ENCODE results near the gene TRPV3. TPM values are rescaled to one million over a fixed set of nuclear protein-coding genes. Genes with fewer than 3 reads are reported as not detected.
A peak's percentile ranks its signal among the peaks of the same experiment; 100 is the strongest.

Gene TRPV3
- total and polyA plus RNA-seq, 2 of the 8 experiments (the other 6 are each of a cell fraction or from before 2014, with no cell fraction given): 0.56 to 1.0 TPM

DNA sequence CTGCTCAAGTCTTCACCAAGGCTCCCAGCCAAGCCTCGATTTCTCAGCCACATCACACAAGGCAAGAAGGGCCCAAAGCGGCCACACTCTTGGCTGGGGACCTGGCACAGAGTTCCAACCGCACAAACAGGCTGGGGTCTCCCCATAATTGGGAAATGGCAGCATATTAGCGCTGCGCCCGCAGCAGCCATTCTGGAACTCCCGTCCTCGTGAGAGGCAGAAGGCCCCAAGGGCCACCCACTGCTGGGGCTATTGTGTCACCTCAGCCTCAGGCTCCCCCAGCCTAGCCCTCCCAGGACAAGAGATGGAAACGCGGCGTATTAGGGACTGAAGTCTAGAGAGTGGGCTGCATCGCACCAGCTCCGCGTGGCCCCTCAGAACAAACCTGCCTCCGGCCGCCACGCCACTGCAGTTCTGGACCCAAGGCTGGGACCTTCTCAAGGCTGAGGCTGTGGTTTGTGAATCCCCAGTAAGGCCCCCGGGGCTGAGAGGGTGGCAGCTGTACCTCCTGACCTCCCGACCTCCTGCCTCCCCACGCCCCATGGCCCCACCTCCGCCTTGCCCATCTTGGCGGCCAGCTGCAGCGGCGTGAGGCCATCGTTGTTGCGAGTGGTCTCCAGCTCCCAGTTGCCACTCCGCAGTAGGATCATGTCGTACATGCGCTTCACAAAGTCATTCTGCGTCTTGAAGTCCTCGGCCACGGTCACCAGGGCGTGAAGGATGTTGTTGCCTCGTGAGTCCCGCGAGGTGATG, 25.3 kb downstream of the TRPV3 start:
- H4K5ac ChIP-seq (ENCODE audit: insufficient read length, low read depth, low read length): no peak overlapping the region
- H3K9ac ChIP-seq (replicated peaks in 1 of 4; ENCODE audit: extremely low read depth in 1 of 4, low read depth in 3 of 4, low read length in 3 of 4): no peak overlapping the region
- H3K79me2 ChIP-seq (ENCODE audit: control insufficient read depth in 1 of 2, insufficient read depth in 2 of 2, low read length in 2 of 2): no peaks in the 10 kb centered on the region
- H3K27me3 ChIP-seq (replicated peaks in 1 of 4; ENCODE audit: control insufficient read depth in 3 of 4, extremely low read depth in 1 of 4, insufficient read depth in 3 of 4, low read length in 3 of 4): no peaks in the 10 kb centered on the region
- peak overlapping the region; percentile 38; the same call in 1 of the 2 replicates for H3K18ac ChIP-seq (ENCODE audit: extremely low read depth, low read length)
- no peak overlapping the region for H3K23ac ChIP-seq (ENCODE audit: insufficient read length)
- H4K20me1 ChIP-seq (replicated peaks in 1 of 2; ENCODE audit: control insufficient read depth in 1 of 2, insufficient read depth in 2 of 2, low read length in 2 of 2): no peaks in the 10 kb centered on the region
- peak overlapping the region; percentile 88 for H2BK15ac ChIP-seq (ENCODE audit: low read length)
- no peak overlapping the region for H3K56ac ChIP-seq (replicated peaks; ENCODE audit: insufficient read length, low read depth, low read length)
- H2BK5ac ChIP-seq (ENCODE audit: low read depth, low read length): no peak overlapping the region; the same call in 1 of the 2 replicates
- WGBS, 2 experiments (ENCODE audit: extremely low coverage in 1 of 2, insufficient coverage in 1 of 2, insufficient read length in 1 of 2, insufficient replicate concordance in 2 of 2, low coverage in 1 of 2, low lambda C conversion rate in 2 of 2, missing lambda C conversion rate in 1 of 2): 91% methylated on average over 33 of the region's 36 CpGs; no CpG with 5 or more reads in 1 of the 2 experiments
- no peak overlapping the region for H2AK5ac ChIP-seq (ENCODE audit: low read depth, low read length)
- H4K8ac ChIP-seq (ENCODE audit: extremely low read depth, insufficient read depth, low read length): no peak overlapping the region; the same call in 1 of the 2 replicates
- POLR2A ChIA-PET (ENCODE audit: partially characterized antibody): no interaction called here
- peak overlapping the region; percentile 87; the same call in 1 of the 2 replicates for H2BK12ac ChIP-seq (ENCODE audit: low read depth, low read length)
- no peaks in the 10 kb centered on the region for H3K9me3 ChIP-seq (ENCODE audit: insufficient read depth in 2 of 2, low read depth in 1 of 2, low read length in 1 of 2)
- H3K14ac ChIP-seq (ENCODE audit: insufficient read length): no peak overlapping the region
- no peak overlapping the region for H3K4me2 ChIP-seq (ENCODE audit: insufficient read depth in 1 of 2, low read depth in 2 of 2, low read length in 2 of 2)
- no peak overlapping the region for H3K27ac ChIP-seq (ENCODE audit: low read depth, low read length)
- DNase-seq (ENCODE audit: low read depth in 1 of 2, low spot score in 2 of 2) (no peak), FAIRE-seq (no peak)
- no peak overlapping the region for H2BK120ac ChIP-seq (replicated peaks; ENCODE audit: low read depth, low read length)
- no peaks in the 10 kb centered on the region for H3K36me3 ChIP-seq (ENCODE audit: control insufficient read depth in 2 of 4, insufficient read depth in 4 of 4, low read length in 3 of 4)
- H2BK20ac ChIP-seq (ENCODE audit: low read length): 0 out of 2 replicates have a peak overlapping the region, but pooled peaks have one; percentile 66
- H3K4me1 ChIP-seq (replicated peaks in 1 of 4; ENCODE audit: control insufficient read depth in 3 of 4, insufficient read depth in 4 of 4, low read length in 3 of 4): peaks cover 0 to 17% (median 10%) of the 10 kb centered on the region in 4 experiments; a peak in 6 of 7 replicates
- peaks cover 9% of the 10 kb centered on the region; the same call in 1 of the 2 replicates for H3K23me2 ChIP-seq (ENCODE audit: low read depth, low read length)
- no peaks in the 10 kb centered on the region for H3K79me1 ChIP-seq (ENCODE audit: low read depth, low read length)
- CTCF ChIA-PET (ENCODE audit: partially characterized antibody): interaction anchor here (1.1 kb wide), 1 partner anchor 483 kb away, joined by 3 read pairs; no protein-coding TSS in a partner anchor
- H3K4ac ChIP-seq (replicated peaks; ENCODE audit: insufficient read length, low read depth, low read length): no peak overlapping the region
- H4K91ac ChIP-seq (replicated peaks; ENCODE audit: insufficient read length, low read length): peak overlapping the region; percentile 17
- no peak overlapping the region for H2AFZ ChIP-seq (ENCODE audit: low read length)
- H3K4me3 ChIP-seq (ENCODE audit: extremely low read depth in 1 of 4, insufficient read depth in 2 of 4, low read depth in 3 of 4, low read length in 4 of 4): no peak overlapping the region
- TF ChIP-seq BACH1 (IDR thresholded peaks at IDR 0.05; ENCODE audit: low read length) (no peak), ASH2L (IDR thresholded peaks at IDR 0.05; ENCODE audit: low read length) (no peak), SAP30 (IDR thresholded peaks at IDR 0.05; ENCODE audit: insufficient read depth, insufficient replicate concordance, low read length) (no peak), CEBPB (IDR thresholded peaks at IDR 0.05; ENCODE audit: low read depth, low read length) (no peak), KDM5A (IDR thresholded peaks at IDR 0.05; ENCODE audit: low read length) (no peak), ATF2 (IDR thresholded peaks at IDR 0.05; ENCODE audit: low read length) (no peak), CTBP2 (IDR thresholded peaks at IDR 0.05; ENCODE audit: borderline replicate concordance, insufficient read depth, insufficient read length, low read length) (no peak), BCL11A (IDR thresholded peaks at IDR 0.05; ENCODE audit: low read depth in 2 of 2, low read length in 2 of 2) (no peak), TAF1 (IDR thresholded peaks at IDR 0.05; ENCODE audit: low read depth, low read length) (no peak), SRF (IDR thresholded peaks at IDR 0.05; ENCODE audit: low read depth, low read length) (no peak)
- TF ChIP-seq, protein P1, sequence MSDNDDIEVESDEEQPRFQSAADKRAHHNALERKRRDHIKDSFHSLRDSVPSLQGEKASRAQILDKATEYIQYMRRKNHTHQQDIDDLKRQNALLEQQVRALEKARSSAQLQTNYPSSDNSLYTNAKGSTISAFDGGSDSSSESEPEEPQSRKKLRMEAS (IDR thresholded peaks at IDR 0.05): no peak

Measured in H1 (cell line).